HFFc6 (cell line): ENCODE measurements around the gene GM2A. TPM values are rescaled to one million over a fixed set of nuclear protein-coding genes. Genes with fewer than 3 reads are reported as not detected.

Experiments
- DNase-seq: peaks from one replicate; pipeline ENCODE4 v3.0.0-alpha.2; 2018
- H3K27ac Mint-ChIP-seq: 2 replicates; pipeline ENCODE4 v1.8.0; 2020; ENCODE audit warnings: mild to moderate bottlenecking, mixed read lengths
- H3K27me3 Mint-ChIP-seq: 2 replicates; pipeline ENCODE4 v1.8.0; 2021; ENCODE audit warnings: mild to moderate bottlenecking, moderate library complexity, mixed read lengths; ENCODE audit not compliant: insufficient read depth
- H3K36me3 Mint-ChIP-seq: 2 replicates; pipeline ENCODE4 v1.8.0; 2021; ENCODE audit warnings: low read depth, mixed read lengths
- H3K4me1 Mint-ChIP-seq: 2 replicates; pipeline ENCODE4 v1.8.0; 2020; ENCODE audit warnings: low read depth, mixed read lengths
- H3K4me3 Mint-ChIP-seq: 2 replicates; pipeline ENCODE4 v1.8.0; 2020; ENCODE audit warnings: mild to moderate bottlenecking, moderate library complexity, mixed read lengths
- H3K9me3 Mint-ChIP-seq: 2 replicates; pipeline ENCODE4 v1.8.0; 2020; ENCODE audit warnings: mild to moderate bottlenecking, mixed read lengths
- total RNA-seq, 6 experiments: library from RNA; stranded (reverse); fragmentation: NEBNext Ultra II Directional; extraction: Animal tissue kit (Norgen Biotek cat#: 25700); gene quantifications; 2 replicates in 1 of 6; 3 replicates in 5 of 6; pipeline ENCODE4 v1.2.3, GENCODE V29; 2021
- TF ChIP-seq, protein P1 (sequence below): fragments of 200-600 bp; sonication (generic); IDR thresholded peaks from 2 replicates; pipeline ENCODE4 v1.5.0; 2021; ENCODE audit warnings: antibody characterized with exemption, mild to moderate bottlenecking

The GM2A gene
- total RNA-seq, 6 experiments from 2014 or later, result 26.0 to 34.8 (median 28.5) TPM

- H3K27ac Mint-ChIP-seq, result no peak overlapping the region
- no peak for DNase-seq
- TF ChIP-seq, protein P1, sequence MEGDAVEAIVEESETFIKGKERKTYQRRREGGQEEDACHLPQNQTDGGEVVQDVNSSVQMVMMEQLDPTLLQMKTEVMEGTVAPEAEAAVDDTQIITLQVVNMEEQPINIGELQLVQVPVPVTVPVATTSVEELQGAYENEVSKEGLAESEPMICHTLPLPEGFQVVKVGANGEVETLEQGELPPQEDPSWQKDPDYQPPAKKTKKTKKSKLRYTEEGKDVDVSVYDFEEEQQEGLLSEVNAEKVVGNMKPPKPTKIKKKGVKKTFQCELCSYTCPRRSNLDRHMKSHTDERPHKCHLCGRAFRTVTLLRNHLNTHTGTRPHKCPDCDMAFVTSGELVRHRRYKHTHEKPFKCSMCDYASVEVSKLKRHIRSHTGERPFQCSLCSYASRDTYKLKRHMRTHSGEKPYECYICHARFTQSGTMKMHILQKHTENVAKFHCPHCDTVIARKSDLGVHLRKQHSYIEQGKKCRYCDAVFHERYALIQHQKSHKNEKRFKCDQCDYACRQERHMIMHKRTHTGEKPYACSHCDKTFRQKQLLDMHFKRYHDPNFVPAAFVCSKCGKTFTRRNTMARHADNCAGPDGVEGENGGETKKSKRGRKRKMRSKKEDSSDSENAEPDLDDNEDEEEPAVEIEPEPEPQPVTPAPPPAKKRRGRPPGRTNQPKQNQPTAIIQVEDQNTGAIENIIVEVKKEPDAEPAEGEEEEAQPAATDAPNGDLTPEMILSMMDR, result no peak
- no peak overlapping the region for H3K4me3 Mint-ChIP-seq
- peaks cover 4% of the 10 kb centered on the region for H3K27me3 Mint-ChIP-seq
- no peaks in the 10 kb centered on the region for H3K9me3 Mint-ChIP-seq
- no peaks in the 10 kb centered on the region for H3K4me1 Mint-ChIP-seq
- no peaks in the 10 kb centered on the region for H3K36me3 Mint-ChIP-seq
These were observed 21.7 kb downstream of the GM2A start for GRCh38 chr5:151274666-151275065.

DNA sequence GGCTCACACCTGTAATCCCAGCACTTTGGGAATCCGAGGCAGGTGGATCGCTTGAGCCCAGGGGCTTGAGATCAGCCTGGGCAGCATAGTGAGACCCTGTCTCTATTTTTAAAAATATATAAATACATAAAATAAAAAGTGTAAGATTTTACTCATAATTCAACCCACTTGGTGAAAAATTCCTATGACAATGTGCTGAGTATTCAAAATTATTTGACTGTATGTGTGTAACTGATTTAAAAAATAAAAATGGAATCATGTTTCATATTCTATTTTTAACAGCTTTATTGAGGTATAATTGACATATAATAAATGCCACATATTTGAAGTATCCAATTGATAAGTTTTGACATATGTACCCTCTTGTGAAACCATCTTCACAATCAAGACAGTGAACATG is 22.8 kb downstream of the GM2A start:
- H3K27ac Mint-ChIP-seq, result no peak overlapping the region
- no peaks in the 10 kb centered on the region for H3K36me3 Mint-ChIP-seq
- TF ChIP-seq, protein P1, result no peak
- H3K4me3 Mint-ChIP-seq, result no peak overlapping the region
- peaks cover 7% of the 10 kb centered on the region for H3K27me3 Mint-ChIP-seq
- H3K9me3 Mint-ChIP-seq, result no peaks in the 10 kb centered on the region
- no peaks in the 10 kb centered on the region for H3K4me1 Mint-ChIP-seq
- no peak for DNase-seq

- Mint-ChIP-seq H3K4me1 (peaks cover 9% of the 10 kb centered on the region), H3K27me3 (peaks cover 10% of the 10 kb centered on the region), H3K9me3 (no peaks in the 10 kb centered on the region), H3K27ac (no peak overlapping the region), H3K4me3 (no peak overlapping the region), H3K36me3 (no peaks in the 10 kb centered on the region)
- DNase-seq, result no peak
- TF ChIP-seq, protein P1, result no peak
These were observed 25.9 kb downstream of the GM2A start for GRCh38 chr5:151278845-151279244.

DNA sequence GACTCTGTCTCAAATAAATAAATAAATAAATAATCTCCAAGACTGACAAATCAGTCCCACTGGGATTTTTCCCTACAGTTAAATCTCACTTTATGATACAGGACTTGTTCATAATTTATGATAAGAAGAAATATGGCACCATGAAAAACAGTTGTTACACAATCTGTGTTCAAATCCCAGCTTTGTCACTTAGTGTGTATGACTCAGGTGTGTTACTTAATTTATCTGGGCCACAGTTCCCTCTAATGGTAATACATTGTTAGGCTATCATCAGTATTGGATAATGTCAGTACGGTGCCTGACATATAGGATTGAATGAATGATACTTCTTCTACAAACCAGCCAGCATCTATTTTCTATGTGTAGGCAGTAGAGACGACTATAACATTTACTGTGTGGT is 27.5 kb downstream of the GM2A start:
- Mint-ChIP-seq H3K4me1 (peaks cover 9% of the 10 kb centered on the region), H3K27me3 (peaks cover 21% of the 10 kb centered on the region), H3K36me3 (no peaks in the 10 kb centered on the region), H3K4me3 (no peak overlapping the region), H3K9me3 (no peaks in the 10 kb centered on the region), H3K27ac (no peak overlapping the region)
- TF ChIP-seq, protein P1, result no peak
- DNase-seq, result no peak

DNA sequence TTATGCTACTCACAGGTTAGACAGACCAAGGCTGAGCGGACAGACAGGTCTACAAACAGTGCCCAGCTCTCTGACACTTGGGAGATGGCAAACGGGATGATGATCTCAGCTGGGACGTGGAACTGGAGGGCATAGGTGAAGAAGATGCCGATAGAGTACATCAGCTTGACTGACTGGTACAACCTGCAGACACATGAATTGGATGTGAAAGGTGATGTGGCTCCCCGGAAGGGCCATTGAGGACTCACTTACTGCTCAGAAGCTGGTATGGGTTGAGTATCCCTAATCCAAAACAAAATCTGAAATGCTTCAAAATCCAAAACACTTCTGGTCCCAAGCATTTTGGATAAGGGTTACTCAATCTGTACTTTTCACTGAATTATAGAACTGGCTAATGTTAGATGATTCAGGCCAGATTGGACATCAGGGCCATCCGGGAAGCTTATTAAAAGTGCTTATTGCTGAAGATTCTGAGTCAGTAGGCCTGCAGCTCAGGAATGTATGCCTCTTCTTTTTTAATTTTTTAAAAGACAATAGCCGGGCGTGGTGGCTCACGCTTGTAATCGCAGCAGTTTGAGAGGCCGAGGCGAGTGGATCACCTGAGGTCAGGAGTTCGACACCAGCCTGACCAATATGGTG is 28.1 kb downstream of the GM2A start:
- H3K36me3 Mint-ChIP-seq, result no peaks in the 10 kb centered on the region
- no peaks in the 10 kb centered on the region for H3K9me3 Mint-ChIP-seq
- peaks cover 9% of the 10 kb centered on the region for H3K4me1 Mint-ChIP-seq
- peak; percentile 17 for DNase-seq
- H3K27me3 Mint-ChIP-seq, result peaks cover 21% of the 10 kb centered on the region
- TF ChIP-seq, protein P1, result no peak
- no peak overlapping the region for H3K4me3 Mint-ChIP-seq
- no peak overlapping the region for H3K27ac Mint-ChIP-seq
